Left ventricle myocardium inferior (tissue), 1 donor: Measurements from ENCODE around the gene WSCD2. TPM values are rescaled to one million over a fixed set of nuclear protein-coding genes. Genes with fewer than 3 reads are reported as not detected.
A peak's percentile ranks its signal among the peaks of the same experiment; 100 is the strongest.

ENCODE experiments used
- DNase-seq: peaks from one replicate; pipeline ENCODE4 v3.0.0-alpha.2; 2020
- H3K27ac ChIP-seq: fragments of 200-600 bp; replicated peaks from 2 replicates; pipeline ENCODE4 v1.8.0; 2021
- H3K27me3 ChIP-seq: fragments of 200-600 bp; 2 replicates; pipeline ENCODE4 v1.8.0; 2021; ENCODE audit warnings: low read depth
- H3K36me3 ChIP-seq: fragments of 200-600 bp; 2 replicates; pipeline ENCODE4 v1.8.0; 2021
- H3K4me1 ChIP-seq: fragments of 200-600 bp; 2 replicates; pipeline ENCODE4 v1.8.0; 2021
- H3K4me3 ChIP-seq: fragments of 200-600 bp; 2 replicates; pipeline ENCODE4 v1.8.0; 2021; ENCODE audit warnings: mild to moderate bottlenecking, moderate library complexity
- H3K9me3 ChIP-seq: fragments of 200-600 bp; replicated peaks from 2 replicates; pipeline ENCODE4 v1.8.0; 2021
- intact Hi-C: fragments of 100-400 bp; cut with micrococcal nuclease; formaldehyde crosslinking; loops from one replicate; pipeline ENCODE4 v1.11.0; 2022
- long read RNA-seq: library from polyadenylated mRNA; unstranded; transcript quantifications from one replicate; pipeline ENCODE4 v2.0.0, GENCODE V29; 2021
- total RNA-seq: library from RNA; stranded (reverse); fragmentation: NEBNext Ultra II Directional; extraction: Animal tissue kit (Norgen Biotek cat#: 25700); gene quantifications from one replicate; pipeline ENCODE4 v1.2.1, GENCODE V29; 2021
- TF ChIP-seq, protein P1 (sequence below): fragments of 200-600 bp; IDR thresholded peaks from 2 replicates; pipeline ENCODE4 v1.8.0; 2021; ENCODE audit warnings: antibody characterized with exemption, mild to moderate bottlenecking, borderline replicate concordance
- donor health status: DM: no; HTN: yes; CAD: no; lungs with severe emphysema.

WSCD2 gene
- 0.14 TPM for total RNA-seq
- long read RNA-seq, partial matches to known transcripts: 1 of 1 reads
- long read RNA-seq, other reads (novel, unspliced or antisense): 0 of 1 reads

GRCh38 chr12:108129017-108129812 lies at the start of gene WSCD2:
Gene WSCD2, plus strand, starts transcription at chr12:108129288. Its CDS starts 66,545 bp downstream, at chr12:108195833.
- peaks cover 5% of the 10 kb centered on the region for H3K9me3 ChIP-seq
- TF ChIP-seq, protein P1, sequence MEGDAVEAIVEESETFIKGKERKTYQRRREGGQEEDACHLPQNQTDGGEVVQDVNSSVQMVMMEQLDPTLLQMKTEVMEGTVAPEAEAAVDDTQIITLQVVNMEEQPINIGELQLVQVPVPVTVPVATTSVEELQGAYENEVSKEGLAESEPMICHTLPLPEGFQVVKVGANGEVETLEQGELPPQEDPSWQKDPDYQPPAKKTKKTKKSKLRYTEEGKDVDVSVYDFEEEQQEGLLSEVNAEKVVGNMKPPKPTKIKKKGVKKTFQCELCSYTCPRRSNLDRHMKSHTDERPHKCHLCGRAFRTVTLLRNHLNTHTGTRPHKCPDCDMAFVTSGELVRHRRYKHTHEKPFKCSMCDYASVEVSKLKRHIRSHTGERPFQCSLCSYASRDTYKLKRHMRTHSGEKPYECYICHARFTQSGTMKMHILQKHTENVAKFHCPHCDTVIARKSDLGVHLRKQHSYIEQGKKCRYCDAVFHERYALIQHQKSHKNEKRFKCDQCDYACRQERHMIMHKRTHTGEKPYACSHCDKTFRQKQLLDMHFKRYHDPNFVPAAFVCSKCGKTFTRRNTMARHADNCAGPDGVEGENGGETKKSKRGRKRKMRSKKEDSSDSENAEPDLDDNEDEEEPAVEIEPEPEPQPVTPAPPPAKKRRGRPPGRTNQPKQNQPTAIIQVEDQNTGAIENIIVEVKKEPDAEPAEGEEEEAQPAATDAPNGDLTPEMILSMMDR: peak; percentile 45
- no peaks in the 10 kb centered on the region for H3K36me3 ChIP-seq
- peak within 1 kb of the TSS; percentile 62 for H3K4me3 ChIP-seq
- H3K4me1 ChIP-seq: peaks cover 20% of the 10 kb centered on the region
- no peak within 1 kb of the TSS for H3K27ac ChIP-seq
- peaks cover 92% of the 10 kb centered on the region for H3K27me3 ChIP-seq
- intact Hi-C loops: no loop called here
- peak; percentile 24 for DNase-seq

DNA sequence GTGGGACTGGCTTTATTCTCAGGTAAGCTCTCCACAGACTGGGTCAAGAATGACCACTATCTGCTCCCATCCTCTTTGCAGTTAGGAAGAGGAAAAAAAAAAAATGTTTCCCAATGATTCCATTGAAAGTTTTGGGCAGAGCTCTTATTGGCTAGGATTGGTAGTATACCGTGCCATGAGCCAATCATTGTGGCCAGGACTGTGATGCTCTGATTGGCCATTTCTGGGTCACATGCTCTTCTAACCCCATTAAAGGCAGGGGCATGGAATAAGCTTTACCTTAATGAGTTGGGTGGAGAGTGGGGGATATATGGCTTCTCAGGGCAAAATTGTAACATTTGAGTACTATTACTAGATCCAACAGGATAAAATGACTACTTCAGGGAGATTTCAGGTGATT lies 49.4 kb upstream of the WSCD2 start:
- TF ChIP-seq, protein P1: no peak
- Histone ChIP-seq H3K27ac (no peak overlapping the region), H3K36me3 (no peaks in the 10 kb centered on the region), H3K27me3 (peaks cover 77% of the 10 kb centered on the region), H3K4me3 (no peak overlapping the region), H3K9me3 (peaks cover 10% of the 10 kb centered on the region), H3K4me1 (no peaks in the 10 kb centered on the region)
- intact Hi-C loops: no loop called here
- DNase-seq: no peak

DNA sequence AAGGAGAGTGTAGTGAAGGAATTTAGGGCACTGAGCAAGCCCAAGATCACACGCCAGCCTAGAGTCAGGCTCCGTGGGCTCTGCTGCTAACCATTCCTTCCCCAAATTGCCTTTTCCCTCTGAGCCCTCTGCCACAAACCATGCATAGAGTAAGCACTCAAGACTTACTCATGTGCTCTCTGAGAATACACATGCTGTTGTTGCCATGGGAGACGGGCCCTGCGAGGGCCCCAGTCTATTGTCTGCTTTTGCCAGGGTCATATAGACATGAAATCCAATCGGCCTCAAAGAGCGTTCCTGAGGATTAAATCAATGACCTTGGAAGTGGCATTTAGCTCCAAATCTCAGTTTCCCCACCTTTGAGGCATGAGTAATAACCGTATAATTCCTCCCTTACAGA lies 48.7 kb upstream of the WSCD2 start:
- no peak overlapping the region for H3K4me3 ChIP-seq
- H3K9me3 ChIP-seq: peaks cover 15% of the 10 kb centered on the region
- H3K36me3 ChIP-seq: no peaks in the 10 kb centered on the region
- TF ChIP-seq, protein P1: no peak
- no peaks in the 10 kb centered on the region for H3K4me1 ChIP-seq
- intact Hi-C loops: no loop called here
- H3K27me3 ChIP-seq: peaks cover 71% of the 10 kb centered on the region
- no peak for DNase-seq
- no peak overlapping the region for H3K27ac ChIP-seq

DNA sequence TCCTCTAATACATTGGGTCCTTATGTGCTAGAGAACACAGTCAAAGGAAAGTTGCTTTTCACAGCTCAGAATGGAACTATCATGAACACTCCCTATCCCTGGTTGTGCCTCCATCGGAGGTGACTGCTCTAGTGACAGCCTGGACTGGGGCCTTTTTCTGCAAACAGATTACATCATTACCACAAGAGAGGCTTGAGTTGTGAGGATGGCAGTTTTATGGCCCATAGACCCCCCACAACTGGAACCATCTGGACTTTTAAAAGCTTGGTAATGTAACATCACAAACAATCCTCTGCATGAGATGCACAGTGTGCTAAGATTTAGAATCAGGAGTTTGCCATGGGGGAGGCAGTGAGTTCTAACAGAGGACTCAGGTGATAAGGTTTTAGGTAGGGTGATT lies 46.6 kb upstream of the WSCD2 start:
- TF ChIP-seq, protein P1: no peak
- Histone ChIP-seq H3K36me3 (no peaks in the 10 kb centered on the region), H3K27ac (no peak overlapping the region), H3K4me1 (no peaks in the 10 kb centered on the region), H3K9me3 (peaks cover 30% of the 10 kb centered on the region), H3K27me3 (peaks cover 53% of the 10 kb centered on the region), H3K4me3 (no peak overlapping the region)
- intact Hi-C loops: no loop called here
- no peak for DNase-seq

- H3K27me3 ChIP-seq: peaks cover 40% of the 10 kb centered on the region
- TF ChIP-seq, protein P1: no peak
- H3K36me3 ChIP-seq: no peaks in the 10 kb centered on the region
- intact Hi-C loops: no loop called here
- peaks cover 53% of the 10 kb centered on the region for H3K9me3 ChIP-seq
- H3K27ac ChIP-seq: no peak overlapping the region
- no peak for DNase-seq
- H3K4me3 ChIP-seq: no peak overlapping the region
- H3K4me1 ChIP-seq: no peaks in the 10 kb centered on the region
Measured at GRCh38 chr12:108087900-108088299, 41.2 kb upstream of the WSCD2 start.
